Measurements from ENCODE around the gene BCL2.
"Not testable (repeated sequence)": the region's sequence is repeated elsewhere in the genome, so short reads cannot be mapped to it uniquely, and the experiment has no call there.

Gene BCL2

GRCh38 chr18:63205791-63206252 is 113.7 kb downstream of the BCL2 start:
- no peaks in the 10 kb centered on the region for H3K9me3 ChIP-seq (ENCODE audit: control insufficient read depth in 1 of 2, low read length in 2 of 2)
- H3K9ac ChIP-seq (ENCODE audit: low read depth in 1 of 2, low read length in 2 of 2), result no peak overlapping the region
- peaks cover 18 to 19% of the 10 kb centered on the region in 2 donors for H3K4me1 ChIP-seq (ENCODE audit: control insufficient read depth in 1 of 2, insufficient read depth in 2 of 2, low read length in 2 of 2)
- no peak overlapping the region for H3K27ac ChIP-seq (ENCODE audit: low read depth, low read length)
- no peaks in the 10 kb centered on the region for H3K36me3 ChIP-seq (ENCODE audit: control insufficient read depth in 1 of 2, insufficient read depth in 2 of 2, low read length in 2 of 2)
- no peak overlapping the region for H3K4me3 ChIP-seq (ENCODE audit: low read depth in 1 of 2, low read length in 2 of 2)
- H3K27me3 ChIP-seq (ENCODE audit: control insufficient read depth in 1 of 2, insufficient read depth in 2 of 2, low read length in 2 of 2), result no peaks in the 10 kb centered on the region

- peaks cover 26 to 27% of the 10 kb centered on the region in 2 donors for H3K4me1 ChIP-seq (ENCODE audit: control insufficient read depth in 1 of 2, insufficient read depth in 2 of 2, low read length in 2 of 2)
- H3K27ac ChIP-seq (ENCODE audit: low read depth, low read length), result no peak overlapping the region
- H3K27me3 ChIP-seq (ENCODE audit: control insufficient read depth in 1 of 2, insufficient read depth in 2 of 2, low read length in 2 of 2), result no peaks in the 10 kb centered on the region
- H3K36me3 ChIP-seq (ENCODE audit: control insufficient read depth in 1 of 2, insufficient read depth in 2 of 2, low read length in 2 of 2), result no peaks in the 10 kb centered on the region
- H3K4me3 ChIP-seq (ENCODE audit: low read depth in 1 of 2, low read length in 2 of 2), result no peak overlapping the region
- H3K9ac ChIP-seq (ENCODE audit: low read depth in 1 of 2, low read length in 2 of 2), result no peak overlapping the region
- H3K9me3 ChIP-seq (ENCODE audit: control insufficient read depth in 1 of 2, low read length in 2 of 2), result no peaks in the 10 kb centered on the region
Measured at GRCh38 chr18:63203497-63203896, 116.1 kb downstream of the BCL2 start.

GRCh38 chr18:63202828-63203227 is 116.7 kb downstream of the BCL2 start:
- Histone ChIP-seq H3K9ac (ENCODE audit: low read depth in 1 of 2, low read length in 2 of 2) (no peak overlapping the region), H3K36me3 (ENCODE audit: control insufficient read depth in 1 of 2, insufficient read depth in 2 of 2, low read length in 2 of 2) (no peaks in the 10 kb centered on the region), H3K9me3 (ENCODE audit: control insufficient read depth in 1 of 2, low read length in 2 of 2) (no peaks in the 10 kb centered on the region), H3K4me3 (ENCODE audit: low read depth in 1 of 2, low read length in 2 of 2) (no peak overlapping the region), H3K27ac (ENCODE audit: low read depth, low read length) (no peak overlapping the region), H3K4me1 (ENCODE audit: control insufficient read depth in 1 of 2, insufficient read depth in 2 of 2, low read length in 2 of 2) (peaks cover 24 to 27% of the 10 kb centered on the region in 2 donors), H3K27me3 (ENCODE audit: control insufficient read depth in 1 of 2, insufficient read depth in 2 of 2, low read length in 2 of 2) (no peaks in the 10 kb centered on the region)

- H3K27ac ChIP-seq (ENCODE audit: low read depth, low read length); H3K36me3 ChIP-seq (ENCODE audit: control insufficient read depth in 1 of 2, insufficient read depth in 2 of 2, low read length in 2 of 2); H3K9me3 ChIP-seq (ENCODE audit: control insufficient read depth in 1 of 2, low read length in 2 of 2); H3K27me3 ChIP-seq (ENCODE audit: control insufficient read depth in 1 of 2, insufficient read depth in 2 of 2, low read length in 2 of 2); H3K4me3 ChIP-seq (ENCODE audit: low read depth in 1 of 2, low read length in 2 of 2); H3K9ac ChIP-seq (ENCODE audit: low read depth in 1 of 2, low read length in 2 of 2): not testable (repeated sequence)
- peaks cover 26 to 30% of the 10 kb centered on the region in 2 donors for H3K4me1 ChIP-seq (ENCODE audit: control insufficient read depth in 1 of 2, insufficient read depth in 2 of 2, low read length in 2 of 2)
Measured at GRCh38 chr18:63201456-63201855, 118.1 kb downstream of the BCL2 start.

- Histone ChIP-seq H3K27me3 (ENCODE audit: control insufficient read depth in 1 of 2, insufficient read depth in 2 of 2, low read length in 2 of 2) (no peaks in the 10 kb centered on the region), H3K4me1 (ENCODE audit: control insufficient read depth in 1 of 2, insufficient read depth in 2 of 2, low read length in 2 of 2) (peaks cover 34 to 36% of the 10 kb centered on the region in 2 donors), H3K9me3 (ENCODE audit: control insufficient read depth in 1 of 2, low read length in 2 of 2) (no peaks in the 10 kb centered on the region), H3K27ac (ENCODE audit: low read depth, low read length) (no peak overlapping the region), H3K4me3 (ENCODE audit: low read depth in 1 of 2, low read length in 2 of 2) (peak overlapping the region; percentile 31 to 33), H3K9ac (ENCODE audit: low read depth in 1 of 2, low read length in 2 of 2) (peak overlapping the region in 1 of 2 donors; percentile 3), H3K36me3 (ENCODE audit: control insufficient read depth in 1 of 2, insufficient read depth in 2 of 2, low read length in 2 of 2) (no peaks in the 10 kb centered on the region)
Measured at GRCh38 chr18:63199743-63200241, 119.8 kb downstream of the BCL2 start.

GRCh38 chr18:63198868-63199742 is 120.5 kb downstream of the BCL2 start:
- no peaks in the 10 kb centered on the region for H3K9me3 ChIP-seq (ENCODE audit: control insufficient read depth in 1 of 2, low read length in 2 of 2)
- H3K4me3 ChIP-seq (ENCODE audit: low read depth in 1 of 2, low read length in 2 of 2), result peak overlapping the region; percentile 31 to 33
- peak overlapping the region in 1 of 2 donors; percentile 55 for H3K9ac ChIP-seq (ENCODE audit: low read depth in 1 of 2, low read length in 2 of 2)
- no peaks in the 10 kb centered on the region for H3K27me3 ChIP-seq (ENCODE audit: control insufficient read depth in 1 of 2, insufficient read depth in 2 of 2, low read length in 2 of 2)
- no peaks in the 10 kb centered on the region for H3K36me3 ChIP-seq (ENCODE audit: control insufficient read depth in 1 of 2, insufficient read depth in 2 of 2, low read length in 2 of 2)
- H3K27ac ChIP-seq (ENCODE audit: low read depth, low read length), result no peak overlapping the region
- peaks cover 37 to 38% of the 10 kb centered on the region in 2 donors for H3K4me1 ChIP-seq (ENCODE audit: control insufficient read depth in 1 of 2, insufficient read depth in 2 of 2, low read length in 2 of 2)

- Histone ChIP-seq H3K9ac (ENCODE audit: low read depth in 1 of 2, low read length in 2 of 2) (peak overlapping the region in 1 of 2 donors; percentile 55), H3K9me3 (ENCODE audit: control insufficient read depth in 1 of 2, low read length in 2 of 2) (no peaks in the 10 kb centered on the region), H3K4me3 (ENCODE audit: low read depth in 1 of 2, low read length in 2 of 2) (peak overlapping the region in 1 of 2 donors; percentile 33), H3K4me1 (ENCODE audit: control insufficient read depth in 1 of 2, insufficient read depth in 2 of 2, low read length in 2 of 2) (peaks cover 37 to 38% of the 10 kb centered on the region in 2 donors), H3K36me3 (ENCODE audit: control insufficient read depth in 1 of 2, insufficient read depth in 2 of 2, low read length in 2 of 2) (no peaks in the 10 kb centered on the region), H3K27me3 (ENCODE audit: control insufficient read depth in 1 of 2, insufficient read depth in 2 of 2, low read length in 2 of 2) (no peaks in the 10 kb centered on the region), H3K27ac (ENCODE audit: low read depth, low read length) (no peak overlapping the region)
Measured at GRCh38 chr18:63198098-63198760, 121.3 kb downstream of the BCL2 start.

- Histone ChIP-seq H3K9ac (ENCODE audit: low read depth in 1 of 2, low read length in 2 of 2) (peak overlapping the region in 1 of 2 donors; percentile 1), H3K4me1 (ENCODE audit: control insufficient read depth in 1 of 2, insufficient read depth in 2 of 2, low read length in 2 of 2) (peaks cover 40 to 42% of the 10 kb centered on the region in 2 donors), H3K4me3 (ENCODE audit: low read depth in 1 of 2, low read length in 2 of 2) (peak overlapping the region in 1 of 2 donors; percentile 15), H3K27ac (ENCODE audit: low read depth, low read length) (no peak overlapping the region), H3K9me3 (ENCODE audit: control insufficient read depth in 1 of 2, low read length in 2 of 2) (no peaks in the 10 kb centered on the region), H3K27me3 (ENCODE audit: control insufficient read depth in 1 of 2, insufficient read depth in 2 of 2, low read length in 2 of 2) (no peaks in the 10 kb centered on the region), H3K36me3 (ENCODE audit: control insufficient read depth in 1 of 2, insufficient read depth in 2 of 2, low read length in 2 of 2) (no peaks in the 10 kb centered on the region)
Measured at GRCh38 chr18:63197246-63197869, 122.2 kb downstream of the BCL2 start.

GRCh38 chr18:63195326-63196159 is 124.0 kb downstream of the BCL2 start:
- Histone ChIP-seq H3K27me3 (ENCODE audit: control insufficient read depth in 1 of 2, insufficient read depth in 2 of 2, low read length in 2 of 2) (no peaks in the 10 kb centered on the region), H3K27ac (ENCODE audit: low read depth, low read length) (no peak overlapping the region), H3K4me3 (ENCODE audit: low read depth in 1 of 2, low read length in 2 of 2) (no peak overlapping the region), H3K36me3 (ENCODE audit: control insufficient read depth in 1 of 2, insufficient read depth in 2 of 2, low read length in 2 of 2) (no peaks in the 10 kb centered on the region), H3K4me1 (ENCODE audit: control insufficient read depth in 1 of 2, insufficient read depth in 2 of 2, low read length in 2 of 2) (peaks cover 41 to 42% of the 10 kb centered on the region in 2 donors), H3K9ac (ENCODE audit: low read depth in 1 of 2, low read length in 2 of 2) (no peak overlapping the region), H3K9me3 (ENCODE audit: control insufficient read depth in 1 of 2, low read length in 2 of 2) (no peaks in the 10 kb centered on the region)

Data from duodenal mucosa (tissue), 2 donors.